Globus pallidus (tissue), 1 donor: ENCODE results near the gene OVOL3.
"Not testable (repeated sequence)": the region's sequence is repeated elsewhere in the genome, so short reads cannot be mapped to it uniquely, and the experiment has no call there.

ENCODE experiments used
- DNase-seq: peaks from one replicate; pipeline ENCODE4 v3.0.0-alpha.2; 2015; ENCODE audit warnings: low spot score

OVOL3 gene

GRCh38 chr19:36110487-36111199, at the start of gene OVOL3:
TSS of gene OVOL3 (plus strand) at chr19:36111143. CDS start at chr19:36111203, 60 bp downstream.
- DNase-seq, result no peak

DNA sequence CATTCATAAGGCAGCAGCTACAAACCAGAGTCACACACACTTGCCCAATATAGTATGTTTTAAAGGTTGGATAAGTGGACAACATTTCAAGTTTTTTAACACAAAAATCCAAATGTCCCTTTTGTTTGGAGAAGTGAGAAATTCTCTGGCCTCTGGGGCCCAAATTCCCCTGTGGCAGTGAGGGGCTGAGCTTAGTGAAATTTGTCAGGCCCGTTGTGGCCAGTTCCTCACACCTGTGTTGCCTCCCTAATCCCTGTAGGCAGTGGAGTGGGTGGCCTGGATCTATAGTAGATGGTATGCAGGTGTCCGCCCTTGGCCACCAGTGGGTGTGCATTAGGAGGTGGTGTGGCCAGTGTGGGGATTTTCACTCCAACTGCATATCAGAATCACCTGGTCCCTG, 49.6 kb upstream of the OVOL3 start:
- no peak for DNase-seq

DNA sequence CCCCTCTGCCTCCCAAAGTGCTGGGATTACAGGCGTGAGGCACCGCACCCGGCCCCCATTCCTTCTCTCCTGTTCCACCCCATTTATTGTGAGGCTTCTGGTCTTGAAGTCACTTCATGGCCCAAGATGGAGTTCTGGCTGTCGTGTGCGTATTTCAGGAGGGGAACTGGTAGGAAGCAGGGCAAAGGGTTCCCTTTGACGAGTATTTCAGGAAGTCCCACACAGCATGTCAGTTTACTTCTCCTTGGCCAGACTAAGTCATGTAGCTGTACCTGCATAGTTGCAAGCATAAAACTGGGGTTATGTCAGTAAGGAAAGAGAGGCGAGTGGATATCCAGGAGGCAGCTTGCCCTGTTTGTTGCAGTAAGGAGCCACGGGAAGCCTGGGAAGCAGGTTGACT, 46.1 kb upstream of the OVOL3 start:
- no peak for DNase-seq

- no peak for DNase-seq
These were observed 43.3 kb upstream of the OVOL3 start for GRCh38 chr19:36067681-36068080.

DNA sequence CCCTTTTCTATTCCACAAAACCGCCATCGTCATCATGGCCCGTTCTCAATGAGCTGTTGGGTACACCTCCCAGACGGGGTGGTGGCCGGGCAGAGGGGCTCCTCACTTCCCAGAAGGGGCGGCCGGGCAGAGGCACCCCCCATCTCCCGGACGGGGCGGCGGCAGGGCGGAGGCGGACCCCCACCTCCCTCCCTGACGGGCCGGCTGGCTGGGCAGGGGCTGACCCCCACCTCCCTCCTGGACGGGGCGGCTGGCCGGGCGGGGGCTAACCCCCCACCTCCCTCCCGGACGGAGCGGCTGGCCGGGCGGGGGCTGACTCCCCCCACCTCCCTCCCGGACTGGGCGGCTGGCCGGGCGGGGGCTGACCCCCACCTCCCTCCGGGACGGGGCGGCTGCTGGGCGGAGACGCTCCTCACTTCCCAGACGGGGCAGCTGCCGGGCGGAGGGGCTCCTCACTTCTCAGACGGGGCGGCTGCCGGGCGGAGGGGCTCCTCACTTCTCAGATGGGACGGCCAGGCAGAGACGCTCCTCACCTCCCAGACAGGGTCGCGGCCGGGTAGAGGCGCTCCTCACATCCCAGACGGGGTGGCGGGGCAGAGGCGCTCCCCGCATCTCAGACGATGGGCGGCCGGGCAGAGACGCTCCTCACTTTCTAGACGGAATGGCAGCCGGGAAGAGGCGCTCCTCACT, 42.0 kb upstream of the OVOL3 start:
- not testable (repeated sequence) for DNase-seq

GRCh38 chr19:36072081-36072480, 38.9 kb upstream of the OVOL3 start:
- DNase-seq, result no peak

DNA sequence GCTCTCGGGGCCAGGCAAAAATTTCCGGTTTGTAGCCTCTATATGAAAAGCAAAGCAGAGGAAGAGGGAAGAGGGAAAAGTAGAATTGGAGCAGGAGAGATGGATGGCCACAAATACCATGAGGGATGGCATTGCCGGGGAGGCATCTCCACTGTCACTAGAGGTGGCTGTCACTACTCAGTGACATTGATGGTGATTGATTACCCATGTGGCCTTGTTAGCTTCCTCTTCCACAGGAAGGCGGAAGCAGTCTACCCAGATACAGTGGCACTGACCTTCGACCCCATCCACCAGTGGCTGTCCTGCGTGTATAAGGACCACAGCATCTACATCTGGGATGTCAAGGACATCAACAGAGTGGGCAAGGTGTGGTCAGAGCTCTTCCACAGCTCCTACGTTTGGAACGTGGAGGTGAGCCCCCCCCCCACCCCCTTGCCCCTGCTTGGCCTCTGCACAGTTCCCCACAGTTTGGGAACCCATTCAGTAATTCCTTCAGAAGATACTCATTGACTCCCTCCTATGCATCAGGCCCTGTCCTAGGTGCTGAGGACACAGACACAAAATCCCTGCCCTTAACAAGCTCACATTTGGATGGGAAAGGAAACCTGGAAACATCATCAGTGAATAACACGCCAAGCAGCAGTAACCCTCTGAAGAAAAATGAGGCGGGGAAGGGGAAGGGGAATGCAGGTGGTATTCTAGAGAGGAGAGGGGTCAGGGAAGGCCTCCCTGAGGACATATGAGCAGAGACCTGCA, 37.6 kb upstream of the OVOL3 start:
- no peak for DNase-seq

- DNase-seq, result no peak
These were observed 31.5 kb upstream of the OVOL3 start for GRCh38 chr19:36079389-36079945.

DNA sequence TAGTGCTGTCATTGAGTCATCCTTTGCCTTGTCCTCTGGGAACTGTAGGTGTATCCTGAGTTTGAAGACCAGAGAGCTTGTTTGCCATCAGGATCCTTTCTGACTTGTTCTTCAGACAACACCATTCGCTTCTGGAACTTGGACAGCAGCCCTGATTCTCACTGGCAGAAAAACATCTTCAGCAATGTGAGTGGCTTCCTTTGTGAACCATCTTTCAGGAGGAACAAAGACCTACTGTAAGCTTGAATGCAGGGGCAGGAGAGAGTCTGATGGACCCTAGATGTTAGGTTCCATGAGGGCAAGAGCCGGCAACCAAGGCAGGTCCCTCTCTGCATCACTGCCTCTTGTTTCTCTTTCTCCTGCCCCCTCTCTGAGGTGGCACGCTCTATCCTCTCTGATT, 29.6 kb upstream of the OVOL3 start:
- DNase-seq, result peak; percentile 93

- no peak for DNase-seq
These were observed 29.0 kb upstream of the OVOL3 start for GRCh38 chr19:36081894-36082293.

DNA sequence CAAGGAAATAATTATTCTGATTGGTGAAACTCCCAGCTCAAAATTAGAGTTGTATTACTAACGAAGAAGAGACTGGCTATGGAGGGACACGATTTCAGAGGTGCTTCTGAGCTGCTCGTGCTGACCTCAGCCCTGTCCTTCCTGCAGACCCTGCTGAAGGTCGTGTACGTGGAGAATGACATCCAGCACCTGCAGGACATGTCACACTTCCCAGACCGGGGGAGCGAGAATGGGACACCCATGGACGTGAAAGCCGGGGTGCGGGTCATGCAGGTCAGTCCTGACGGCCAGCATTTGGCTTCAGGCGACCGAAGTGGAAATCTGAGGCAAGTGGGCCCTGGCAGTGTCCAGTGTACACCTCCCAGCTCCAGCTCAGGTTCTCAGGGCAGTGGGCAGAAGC, 28.0 kb upstream of the OVOL3 start:
- DNase-seq, result no peak

DNA sequence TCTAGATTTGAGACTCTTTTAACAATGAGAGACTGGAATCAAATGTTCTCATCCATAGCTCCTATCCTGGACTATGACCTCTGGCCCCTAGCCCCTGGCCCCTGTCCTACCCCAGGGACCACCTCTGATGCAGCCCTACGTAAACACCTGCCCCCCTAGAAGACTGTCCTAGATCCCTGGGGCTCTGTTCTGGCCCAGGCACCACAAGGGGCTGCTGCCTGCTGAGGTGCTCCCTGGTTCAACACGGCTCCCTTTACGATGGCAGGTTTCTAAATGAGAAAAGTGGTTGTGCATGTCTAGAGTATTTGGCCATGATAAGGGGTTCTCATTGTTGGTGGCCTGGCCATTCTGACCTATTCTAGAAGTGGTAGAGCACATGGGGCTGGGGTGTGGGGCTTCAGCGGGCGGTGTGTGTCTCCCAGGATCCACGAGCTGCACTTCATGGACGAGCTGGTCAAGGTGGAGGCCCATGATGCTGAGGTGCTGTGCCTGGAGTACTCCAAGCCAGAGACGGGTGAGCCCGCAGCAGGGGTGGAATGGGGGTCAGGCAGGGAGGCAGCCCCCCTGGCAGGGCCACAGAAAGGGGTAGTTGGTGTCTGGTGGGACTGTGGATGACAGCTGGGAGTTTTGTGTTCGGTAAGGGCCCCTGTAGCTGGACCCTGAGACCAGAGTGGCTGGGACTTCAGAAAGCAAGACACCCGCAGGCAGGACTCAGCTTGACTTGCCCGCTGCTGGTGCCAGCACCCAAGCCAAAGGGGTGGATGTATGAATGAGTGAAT, 26.5 kb upstream of the OVOL3 start:
- DNase-seq, result no peak

GRCh38 chr19:36086326-36086725, 24.6 kb upstream of the OVOL3 start:
- DNase-seq, result no peak

DNA sequence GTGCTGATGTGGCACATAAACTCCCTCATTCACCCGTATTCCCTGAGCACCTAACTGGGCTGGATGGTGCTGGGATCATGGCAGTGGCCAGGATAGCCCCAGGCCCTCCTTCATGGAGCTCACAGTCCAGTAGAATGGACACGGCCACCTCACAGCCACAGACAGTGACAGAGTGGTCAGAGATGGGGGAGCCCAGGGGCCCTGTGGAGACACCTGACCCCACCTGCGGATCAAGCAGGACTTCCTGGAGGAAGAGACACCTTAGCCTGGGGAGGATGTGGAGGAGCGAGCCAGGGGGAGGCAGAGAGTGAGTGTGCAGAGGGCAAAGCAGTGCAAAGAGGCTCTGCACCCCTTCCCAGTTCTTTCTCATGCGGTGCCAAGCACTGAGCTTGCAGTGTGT, 21.1 kb upstream of the OVOL3 start:
- DNase-seq, result no peak

DNA sequence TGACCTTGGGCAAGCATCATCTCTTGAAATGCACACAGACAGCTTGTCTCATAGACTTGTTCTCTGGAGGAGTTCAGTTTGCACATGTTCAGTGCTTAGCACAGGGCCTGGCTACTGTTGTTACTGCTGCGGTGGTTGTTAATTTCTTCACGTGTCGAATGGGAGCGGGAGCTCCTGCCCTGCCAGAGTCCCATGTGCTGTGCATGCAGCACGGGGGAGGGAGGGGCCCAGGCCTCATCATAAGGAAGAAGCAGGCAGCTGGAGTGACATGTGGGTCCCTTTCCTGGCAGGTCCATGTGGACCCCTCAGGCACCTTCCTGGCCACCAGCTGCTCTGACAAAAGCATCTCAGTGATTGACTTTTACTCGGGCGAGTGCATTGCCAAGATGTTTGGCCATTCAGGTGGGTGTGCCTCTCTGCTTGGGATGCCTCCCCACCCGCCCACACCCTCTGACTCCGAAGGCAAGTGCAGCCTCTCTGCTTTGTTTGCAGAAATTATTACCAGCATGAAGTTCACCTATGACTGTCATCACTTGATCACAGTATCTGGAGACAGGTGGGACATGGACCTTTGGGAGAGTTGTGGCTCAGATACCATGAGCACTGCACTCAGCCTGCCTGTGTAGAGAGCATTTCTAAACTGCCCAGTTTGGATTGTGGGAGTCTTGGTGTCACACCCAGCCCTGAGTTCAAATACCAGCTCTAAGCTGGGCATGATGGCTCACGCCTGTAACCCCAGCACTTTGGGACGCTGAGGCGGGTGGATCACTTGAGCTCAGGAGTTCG, 19.8 kb upstream of the OVOL3 start:
- DNase-seq, result no peak

DNA sequence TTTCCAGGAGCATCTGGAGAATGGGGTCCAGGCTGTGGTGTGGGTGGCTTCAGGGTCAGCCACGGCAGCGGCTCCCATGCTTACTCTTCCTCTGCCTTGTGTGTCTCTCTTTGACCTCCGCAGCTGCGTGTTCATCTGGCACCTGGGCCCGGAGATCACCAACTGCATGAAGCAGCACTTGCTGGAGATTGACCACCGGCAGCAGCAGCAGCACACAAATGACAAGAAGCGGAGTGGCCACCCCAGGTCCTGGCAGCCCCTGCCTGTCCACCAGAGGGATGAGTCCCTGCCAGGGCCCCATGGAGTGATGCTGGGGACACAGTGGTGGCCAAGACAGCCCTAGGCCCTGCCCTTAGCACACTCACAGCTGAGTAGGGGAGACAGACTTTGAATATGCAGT, 18.4 kb upstream of the OVOL3 start:
- DNase-seq, result no peak

GRCh38 chr19:36093146-36093662, 17.7 kb upstream of the OVOL3 start:
- no peak for DNase-seq

GRCh38 chr19:36093687-36094086, 17.3 kb upstream of the OVOL3 start:
- peak; percentile 88 for DNase-seq

DNA sequence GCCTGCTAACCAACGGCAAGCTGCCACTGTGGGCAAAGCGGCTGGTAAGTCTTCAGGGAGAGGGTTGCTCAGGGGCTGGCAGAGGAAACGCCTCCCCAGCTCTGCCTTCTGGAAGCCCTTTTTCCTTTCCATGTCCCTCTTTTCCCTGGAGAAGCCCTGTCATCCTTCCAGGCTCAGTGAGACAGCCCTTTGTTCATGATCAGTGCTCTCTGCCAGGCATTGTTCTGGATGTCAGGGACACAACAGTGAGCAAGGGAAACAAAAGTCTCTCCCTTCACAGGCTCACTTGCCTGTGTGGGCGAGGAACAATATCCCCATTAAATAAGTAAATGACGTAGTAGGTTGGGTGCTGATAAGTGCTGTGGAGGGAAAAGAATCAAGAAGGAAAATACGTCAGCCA, 13.9 kb upstream of the OVOL3 start:
- peak; percentile 98 for DNase-seq

DNA sequence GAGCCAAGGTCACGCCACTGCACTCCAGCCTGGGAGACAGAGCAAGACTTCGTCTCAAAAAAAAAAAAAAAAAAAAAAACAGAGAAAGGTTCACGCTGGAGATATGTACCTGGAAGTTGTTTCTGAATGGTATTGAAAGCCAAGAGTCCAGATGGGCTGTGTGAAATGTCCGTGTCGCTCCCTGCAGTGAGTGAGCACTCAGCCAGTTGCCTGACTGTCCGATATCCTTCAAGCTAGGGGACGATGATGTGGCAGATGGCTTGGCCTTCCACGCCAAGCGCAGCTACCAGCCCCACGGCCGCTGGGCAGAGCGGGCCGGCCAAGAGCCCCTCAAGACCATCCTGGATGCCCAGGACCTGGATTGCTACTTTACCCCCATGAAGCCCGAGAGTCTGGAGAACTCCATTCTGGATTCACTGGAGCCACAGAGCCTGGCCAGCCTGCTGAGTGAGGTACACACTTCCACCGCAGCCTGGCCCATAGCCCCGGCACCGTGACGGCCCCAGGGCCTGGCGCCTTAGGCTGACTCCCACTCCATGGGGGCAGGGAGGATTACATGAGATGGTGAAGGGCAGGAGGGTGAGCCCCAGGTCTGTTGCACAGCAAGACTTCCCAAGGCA, 11.7 kb upstream of the OVOL3 start:
- no peak for DNase-seq
